GM12874 (cell line): ENCODE measurements around the gene P2RX5.

ENCODE experiments used
- TF ChIP-seq, protein P1 (sequence below): IDR thresholded peaks from 2 replicates; pipeline ENCODE4 v1.5.1; 2011; ENCODE audit warnings: low read depth, mild to moderate bottlenecking, control low read depth, low read length, moderate library complexity; ENCODE audit not compliant: insufficient read depth

P2RX5 gene

DNA sequence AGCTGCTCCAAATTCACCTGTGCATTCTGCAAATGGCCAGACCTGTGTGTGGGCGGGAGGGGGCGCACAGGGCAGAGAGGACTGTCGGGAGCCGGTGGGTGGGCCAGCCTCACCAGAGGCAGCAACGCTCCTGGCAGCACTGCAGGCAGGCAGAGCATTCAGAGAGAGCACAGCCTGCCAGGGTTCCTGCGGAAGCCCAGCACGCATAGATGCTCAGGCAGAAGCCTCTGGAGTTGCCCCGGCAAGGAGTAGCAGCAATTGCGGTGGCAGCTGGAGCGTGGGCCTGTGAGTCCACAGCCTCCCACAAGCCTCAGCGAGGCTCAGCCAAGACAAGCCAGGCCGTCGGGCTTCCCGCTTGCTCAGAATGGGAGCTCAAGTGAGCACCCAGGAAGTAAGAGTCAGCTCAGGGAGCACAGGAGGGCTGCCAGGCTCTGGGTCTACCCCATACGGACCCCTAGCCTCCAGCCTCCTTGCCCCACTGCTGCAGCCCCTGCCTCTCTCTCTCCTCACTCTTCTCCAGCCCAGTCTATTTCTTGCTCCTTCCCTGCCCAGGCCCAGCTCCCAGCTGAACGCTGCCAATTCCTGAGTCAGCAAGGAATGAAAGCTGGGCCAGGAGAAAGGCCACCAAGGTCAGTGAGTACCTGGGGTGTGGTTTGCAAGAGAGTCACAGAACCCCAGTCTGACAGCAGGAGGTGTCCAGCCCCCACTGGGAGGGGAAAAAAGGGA lies 17.7 kb downstream of the P2RX5 start:
- TF ChIP-seq, protein P1, sequence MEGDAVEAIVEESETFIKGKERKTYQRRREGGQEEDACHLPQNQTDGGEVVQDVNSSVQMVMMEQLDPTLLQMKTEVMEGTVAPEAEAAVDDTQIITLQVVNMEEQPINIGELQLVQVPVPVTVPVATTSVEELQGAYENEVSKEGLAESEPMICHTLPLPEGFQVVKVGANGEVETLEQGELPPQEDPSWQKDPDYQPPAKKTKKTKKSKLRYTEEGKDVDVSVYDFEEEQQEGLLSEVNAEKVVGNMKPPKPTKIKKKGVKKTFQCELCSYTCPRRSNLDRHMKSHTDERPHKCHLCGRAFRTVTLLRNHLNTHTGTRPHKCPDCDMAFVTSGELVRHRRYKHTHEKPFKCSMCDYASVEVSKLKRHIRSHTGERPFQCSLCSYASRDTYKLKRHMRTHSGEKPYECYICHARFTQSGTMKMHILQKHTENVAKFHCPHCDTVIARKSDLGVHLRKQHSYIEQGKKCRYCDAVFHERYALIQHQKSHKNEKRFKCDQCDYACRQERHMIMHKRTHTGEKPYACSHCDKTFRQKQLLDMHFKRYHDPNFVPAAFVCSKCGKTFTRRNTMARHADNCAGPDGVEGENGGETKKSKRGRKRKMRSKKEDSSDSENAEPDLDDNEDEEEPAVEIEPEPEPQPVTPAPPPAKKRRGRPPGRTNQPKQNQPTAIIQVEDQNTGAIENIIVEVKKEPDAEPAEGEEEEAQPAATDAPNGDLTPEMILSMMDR = no peak

DNA sequence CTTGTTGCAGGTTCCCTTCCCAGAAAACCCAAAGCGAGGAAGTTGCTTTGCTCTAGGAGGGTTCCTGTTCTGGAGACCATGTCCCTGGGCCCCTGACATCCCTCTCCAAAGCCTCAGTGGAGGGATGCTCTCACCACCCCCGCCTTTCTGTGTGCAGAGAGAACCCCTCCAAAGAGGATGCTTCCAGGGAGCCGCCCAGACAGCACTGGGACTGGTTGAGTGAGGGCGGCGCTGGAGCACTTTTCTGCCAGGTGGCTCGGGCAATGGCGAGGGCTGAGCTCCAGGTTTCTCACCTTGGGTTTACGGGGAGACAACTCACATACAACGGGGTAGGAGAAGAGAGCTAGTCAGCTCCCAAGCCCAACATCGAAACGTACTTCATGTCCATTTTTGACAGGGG lies 20.1 kb downstream of the P2RX5 start:
- TF ChIP-seq, protein P1 = no peak

DNA sequence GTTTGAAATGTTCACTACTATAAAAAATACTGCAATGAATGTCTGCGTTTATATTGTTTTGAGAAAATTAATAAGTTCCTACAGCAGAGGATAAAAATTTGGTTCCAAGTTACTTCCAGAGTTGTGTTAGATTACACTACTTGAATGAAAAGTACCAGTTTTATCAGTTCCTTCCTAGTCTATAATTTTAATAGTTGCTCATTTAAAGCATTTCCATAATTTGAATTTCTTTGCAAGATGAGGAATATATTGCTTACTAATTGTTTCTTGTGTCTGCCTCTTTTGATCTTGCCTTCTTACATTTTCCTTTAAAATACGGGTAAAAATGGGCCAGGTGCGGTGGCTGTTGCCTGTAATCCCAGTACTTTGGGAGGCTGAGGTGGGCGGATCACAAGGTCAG lies 23.4 kb downstream of the P2RX5 start:
- TF ChIP-seq, protein P1 = no peak

DNA sequence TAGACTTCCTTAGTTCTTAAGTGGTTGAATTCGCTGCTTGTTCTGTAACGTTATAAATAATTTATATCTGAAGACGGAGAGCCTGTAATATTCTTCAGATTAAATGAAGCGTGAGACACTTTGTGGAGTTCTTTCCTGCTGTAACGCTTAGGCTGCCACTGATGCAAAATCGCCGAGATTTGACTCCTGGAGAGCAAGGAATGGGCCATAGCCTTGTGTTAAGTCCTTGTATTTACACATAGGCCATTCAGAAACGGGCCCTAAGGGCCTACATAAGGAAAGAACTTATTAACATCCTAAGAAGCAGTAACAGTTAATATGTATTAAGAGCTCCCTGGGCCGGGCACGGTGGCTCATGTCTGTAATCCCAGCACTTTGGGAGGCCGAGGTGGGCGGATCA lies 26.4 kb downstream of the P2RX5 start:
- TF ChIP-seq, protein P1 = no peak

DNA sequence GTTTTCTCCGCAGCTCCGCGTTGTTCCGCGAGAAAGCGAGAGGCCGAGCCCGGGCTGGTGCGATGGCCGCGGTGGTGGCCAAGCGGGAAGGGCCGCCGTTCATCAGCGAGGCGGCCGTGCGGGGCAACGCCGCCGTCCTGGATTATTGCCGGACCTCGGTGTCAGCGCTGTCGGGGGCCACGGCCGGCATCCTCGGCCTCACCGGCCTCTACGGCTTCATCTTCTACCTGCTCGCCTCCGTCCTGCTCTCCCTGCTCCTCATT lies 26.9 kb downstream of the P2RX5 start:
- TF ChIP-seq, protein P1 = no peak

DNA sequence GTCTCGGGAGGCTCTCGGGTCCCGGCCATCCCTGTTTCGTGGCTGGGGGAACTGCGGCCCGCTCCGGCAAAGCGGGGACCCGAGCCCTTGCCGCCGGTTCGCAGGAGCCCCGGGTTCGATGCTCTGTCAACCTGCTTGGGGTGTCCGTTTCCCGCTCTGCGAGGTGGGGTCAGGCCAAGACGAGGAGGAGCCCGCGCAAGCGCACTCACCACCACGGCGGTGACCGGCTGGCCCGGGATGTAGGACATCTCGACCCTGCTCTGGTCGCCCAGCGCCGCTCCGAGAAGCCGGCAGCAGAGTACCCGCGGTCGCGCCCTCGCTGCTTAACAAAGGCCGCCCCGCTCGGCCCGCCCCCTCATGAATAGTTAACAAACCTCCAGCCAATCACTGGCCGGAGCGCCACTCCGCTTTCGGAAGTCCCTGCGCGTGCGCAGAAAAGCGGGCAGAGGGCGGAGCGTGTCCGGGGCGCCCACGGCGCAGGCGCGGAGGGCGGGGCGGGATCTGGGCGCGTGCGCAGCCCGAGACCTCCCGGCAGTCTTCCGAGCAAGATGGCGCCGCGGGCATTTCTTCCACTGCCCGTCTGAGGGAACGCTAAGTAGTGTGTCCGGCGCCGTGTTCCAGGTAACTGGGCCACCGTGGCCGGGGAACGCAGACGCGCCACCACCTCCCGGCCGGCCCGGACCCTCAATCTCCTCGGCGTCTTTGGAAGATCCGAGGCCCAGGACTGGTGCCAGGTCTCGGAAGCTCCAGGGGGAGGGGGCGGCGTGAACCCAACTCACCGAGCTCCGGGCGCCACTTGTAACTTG lies 27.5 kb downstream of the P2RX5 start, which contains the start of the genes EMC6 and TAX1BP3:
Gene EMC6, plus strand, starts transcription at position 534 of the 806 bp plus-strand sequence. CDS start 335 bp downstream, outside the sequence.
Gene TAX1BP3, minus strand, starts transcription at position 300 of the 806 bp plus-strand sequence. Its CDS starts 52 bp downstream, at position 248.
- TF ChIP-seq, protein P1 = no peak

DNA sequence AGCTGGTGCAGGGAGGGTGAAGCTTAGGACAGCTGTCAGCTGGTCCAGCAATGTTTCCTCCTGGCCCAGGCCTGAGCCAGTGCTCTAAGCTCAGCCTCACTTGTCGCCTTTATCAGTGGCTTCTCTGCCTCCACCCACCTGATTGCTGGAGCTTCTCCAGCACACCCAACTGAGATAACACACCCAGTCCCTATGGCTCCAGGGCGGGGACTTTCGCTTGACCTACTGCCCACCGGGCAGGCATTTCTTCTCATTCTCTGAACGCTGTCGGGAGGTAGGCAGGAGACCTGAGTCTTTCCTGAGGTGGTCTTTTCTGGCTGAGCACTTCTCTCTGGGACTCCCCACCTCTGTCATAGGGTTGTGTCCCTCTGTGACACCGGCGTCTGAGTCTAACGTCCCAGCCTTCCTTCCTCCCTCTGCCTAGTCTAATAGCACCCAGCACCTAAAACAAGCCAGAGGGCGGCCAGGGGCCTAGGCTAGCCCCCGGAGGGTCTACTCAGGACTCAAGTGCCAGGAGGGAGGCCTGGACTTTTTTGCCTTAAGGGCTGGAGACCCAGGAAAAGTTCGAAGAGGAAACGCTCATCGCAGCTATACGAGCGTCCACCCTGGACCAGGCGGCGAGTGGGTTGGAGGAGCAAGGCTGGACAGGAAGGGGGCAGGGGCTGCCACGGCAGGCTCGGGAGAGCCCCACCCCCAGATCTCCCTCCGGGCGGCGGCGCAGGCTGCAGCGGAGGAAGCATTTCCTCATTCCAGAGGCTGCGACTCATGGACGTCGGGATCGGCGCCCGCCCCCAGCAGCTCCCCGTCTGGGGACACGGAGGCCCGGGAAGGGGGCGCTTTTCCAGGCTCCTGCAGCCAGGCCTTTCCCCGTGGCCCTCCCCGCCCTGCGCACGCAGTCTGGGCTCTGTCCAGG lies 28.3 kb downstream of the P2RX5 start:
- TF ChIP-seq, protein P1 = no peak
